ENCODE data around the gene SNAP25. TPM values are rescaled to one million over a fixed set of nuclear protein-coding genes. Genes with fewer than 3 reads are reported as not detected.

The SNAP25 gene
- total RNA-seq, 2 experiments from 2014 or later = not detected

- Mint-ChIP-seq H3K27me3 (no peaks in the 10 kb centered on the region), H3K4me1 (ENCODE audit: low read depth) (no peaks in the 10 kb centered on the region), H3K9me3 (no peaks in the 10 kb centered on the region), H3K27ac (no peak overlapping the region), H3K36me3 (ENCODE audit: low read depth) (no peaks in the 10 kb centered on the region), H3K4me3 (no peak overlapping the region)
- POLR2A ChIA-PET = no interaction called here
- no peak for ATAC-seq
- CTCF ChIA-PET = no interaction called here
- TF ChIP-seq, protein P1, sequence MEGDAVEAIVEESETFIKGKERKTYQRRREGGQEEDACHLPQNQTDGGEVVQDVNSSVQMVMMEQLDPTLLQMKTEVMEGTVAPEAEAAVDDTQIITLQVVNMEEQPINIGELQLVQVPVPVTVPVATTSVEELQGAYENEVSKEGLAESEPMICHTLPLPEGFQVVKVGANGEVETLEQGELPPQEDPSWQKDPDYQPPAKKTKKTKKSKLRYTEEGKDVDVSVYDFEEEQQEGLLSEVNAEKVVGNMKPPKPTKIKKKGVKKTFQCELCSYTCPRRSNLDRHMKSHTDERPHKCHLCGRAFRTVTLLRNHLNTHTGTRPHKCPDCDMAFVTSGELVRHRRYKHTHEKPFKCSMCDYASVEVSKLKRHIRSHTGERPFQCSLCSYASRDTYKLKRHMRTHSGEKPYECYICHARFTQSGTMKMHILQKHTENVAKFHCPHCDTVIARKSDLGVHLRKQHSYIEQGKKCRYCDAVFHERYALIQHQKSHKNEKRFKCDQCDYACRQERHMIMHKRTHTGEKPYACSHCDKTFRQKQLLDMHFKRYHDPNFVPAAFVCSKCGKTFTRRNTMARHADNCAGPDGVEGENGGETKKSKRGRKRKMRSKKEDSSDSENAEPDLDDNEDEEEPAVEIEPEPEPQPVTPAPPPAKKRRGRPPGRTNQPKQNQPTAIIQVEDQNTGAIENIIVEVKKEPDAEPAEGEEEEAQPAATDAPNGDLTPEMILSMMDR (IDR thresholded peaks at IDR 0.05) = no peak
- intact Hi-C loops (cut with micrococcal nuclease) = no loop called here
- no peak for DNase-seq
Measured at GRCh38 chr20:10239954-10240353, 21.3 kb downstream of the SNAP25 start.

DNA sequence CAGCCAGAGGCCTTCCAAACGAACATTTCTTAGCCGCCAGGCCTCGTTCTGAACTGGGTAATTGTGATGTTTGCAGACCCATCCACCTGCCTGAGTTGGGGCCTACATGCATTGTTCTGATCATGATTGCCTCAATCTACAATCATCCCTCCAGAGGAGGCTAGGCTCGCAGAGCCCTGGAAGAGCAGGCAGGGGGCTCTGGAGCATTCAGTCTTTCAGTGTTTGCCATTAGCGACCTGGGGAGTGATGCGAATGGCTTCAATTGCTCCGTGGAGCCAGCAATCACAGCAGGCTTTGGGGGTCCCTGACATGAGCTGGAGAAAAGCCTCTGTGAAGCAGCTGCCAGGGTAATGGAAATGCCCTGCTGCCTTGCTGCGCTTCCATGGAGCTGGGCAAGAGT, 22.0 kb downstream of the SNAP25 start:
- Mint-ChIP-seq H3K27ac (no peak overlapping the region), H3K9me3 (no peaks in the 10 kb centered on the region), H3K4me3 (no peak overlapping the region), H3K4me1 (ENCODE audit: low read depth) (no peaks in the 10 kb centered on the region), H3K36me3 (ENCODE audit: low read depth) (no peaks in the 10 kb centered on the region), H3K27me3 (no peaks in the 10 kb centered on the region)
- ChIA-PET CTCF (no interaction called here), POLR2A (no interaction called here)
- DNase-seq (no peak), ATAC-seq (no peak)
- intact Hi-C loops (cut with micrococcal nuclease) = no loop called here
- TF ChIP-seq, protein P1 (IDR thresholded peaks at IDR 0.05) = no peak

DNA sequence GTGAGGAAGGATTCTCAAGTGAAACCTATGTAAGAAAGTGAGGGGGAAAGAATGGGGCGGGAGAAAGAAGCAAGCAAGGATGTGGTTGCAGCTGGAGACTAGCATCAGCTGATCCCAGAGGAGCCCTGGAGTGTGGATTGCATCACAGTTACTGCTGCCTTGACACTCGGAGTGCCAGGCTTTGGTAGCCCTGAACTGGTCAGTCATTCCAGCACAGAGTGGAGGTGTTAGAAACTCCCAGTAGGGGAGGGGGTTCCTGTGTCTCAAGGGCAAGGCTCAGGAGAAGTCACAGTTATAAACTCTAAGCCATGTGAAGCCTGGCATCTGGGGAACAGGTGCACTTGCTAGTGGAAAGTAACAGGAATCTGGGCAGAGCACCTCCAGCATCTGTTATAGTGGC, 23.5 kb downstream of the SNAP25 start:
- CTCF ChIA-PET = no interaction called here
- TF ChIP-seq, protein P1 (IDR thresholded peaks at IDR 0.05) = no peak
- H3K4me1 Mint-ChIP-seq (ENCODE audit: low read depth) = no peaks in the 10 kb centered on the region
- POLR2A ChIA-PET = interaction anchor here (0.9 kb wide), 1 partner anchor 33 kb away, joined by 3 read pairs; no protein-coding TSS in a partner anchor
- H3K9me3 Mint-ChIP-seq = no peaks in the 10 kb centered on the region
- H3K36me3 Mint-ChIP-seq (ENCODE audit: low read depth) = no peaks in the 10 kb centered on the region
- H3K27me3 Mint-ChIP-seq = no peaks in the 10 kb centered on the region
- intact Hi-C loops (cut with micrococcal nuclease) = no loop called here
- no peak overlapping the region for H3K27ac Mint-ChIP-seq
- H3K4me3 Mint-ChIP-seq = no peak overlapping the region
- DNase-seq (no peak), ATAC-seq (no peak)

- H3K27me3 Mint-ChIP-seq = no peaks in the 10 kb centered on the region
- intact Hi-C loops (cut with micrococcal nuclease) = no loop called here
- TF ChIP-seq, protein P1 (IDR thresholded peaks at IDR 0.05) = no peak
- DNase-seq (no peak), ATAC-seq (no peak)
- no peaks in the 10 kb centered on the region for H3K36me3 Mint-ChIP-seq (ENCODE audit: low read depth)
- POLR2A ChIA-PET = no interaction called here
- no peaks in the 10 kb centered on the region for H3K4me1 Mint-ChIP-seq (ENCODE audit: low read depth)
- CTCF ChIA-PET = no interaction called here
- H3K4me3 Mint-ChIP-seq = no peak overlapping the region
- no peaks in the 10 kb centered on the region for H3K9me3 Mint-ChIP-seq
- H3K27ac Mint-ChIP-seq = no peak overlapping the region
Measured at GRCh38 chr20:10247440-10247839, 28.8 kb downstream of the SNAP25 start.

- no peak for ATAC-seq
- Mint-ChIP-seq H3K9me3 (no peaks in the 10 kb centered on the region), H3K4me1 (ENCODE audit: low read depth) (no peaks in the 10 kb centered on the region), H3K27ac (no peak overlapping the region), H3K27me3 (peaks cover under 1% of the 10 kb centered on the region), H3K36me3 (ENCODE audit: low read depth) (no peaks in the 10 kb centered on the region), H3K4me3 (no peak overlapping the region)
- no peak for DNase-seq
- intact Hi-C loops (cut with micrococcal nuclease) = no loop called here
- ChIA-PET POLR2A (no interaction called here), CTCF (no interaction called here)
- TF ChIP-seq, protein P1 (IDR thresholded peaks at IDR 0.05) = no peak
Measured at GRCh38 chr20:10249048-10249770, 30.6 kb downstream of the SNAP25 start.
